Endodermal cell (in vitro differentiated cells): ENCODE measurements around the gene SCRN2. TPM values are rescaled to one million over a fixed set of nuclear protein-coding genes. Genes with fewer than 3 reads are reported as not detected.
A peak's percentile ranks its signal among the peaks of the same experiment; 100 is the strongest.

Experiments used
- DNase-seq: peaks from one replicate; pipeline ENCODE4 v3.0.0-alpha.2; 2017
- H3K27ac ChIP-seq: 2 replicates; pipeline ENCODE4 v1.5.1; 2013; ENCODE audit warnings: mild to moderate bottlenecking, low read depth, low read length, moderate library complexity
- H3K27me3 ChIP-seq: 2 replicates; pipeline ENCODE4 v1.6.1; 2013; ENCODE audit warnings: mild to moderate bottlenecking, low read length, moderate library complexity; ENCODE audit not compliant: insufficient read depth, control insufficient read depth, poor library complexity, severe bottlenecking
- H3K36me3 ChIP-seq: 2 replicates; pipeline ENCODE4 v1.7.0; 2013; ENCODE audit warnings: mild to moderate bottlenecking, low read length, moderate library complexity; ENCODE audit not compliant: control insufficient read depth, insufficient read depth
- H3K4me1 ChIP-seq: one replicate; pipeline ENCODE4 v1.7.0; 2013; ENCODE audit warnings: low read length; ENCODE audit not compliant: control insufficient read depth, insufficient read depth
- H3K4me3 ChIP-seq: 2 replicates; pipeline ENCODE4 v1.5.1; 2013; ENCODE audit warnings: mild to moderate bottlenecking, low read length, moderate library complexity
- H3K9ac ChIP-seq: 2 replicates; pipeline ENCODE4 v1.6.1; 2013; ENCODE audit warnings: mild to moderate bottlenecking, low read length, moderate library complexity; ENCODE audit not compliant: poor library complexity, severe bottlenecking; ENCODE audit errors: extremely low read depth
- H3K9me3 ChIP-seq: 2 replicates; pipeline ENCODE4 v1.6.1; 2013; ENCODE audit warnings: mild to moderate bottlenecking, low read length, moderate library complexity; ENCODE audit not compliant: control insufficient read depth
- H3K27ac Mint-ChIP-seq: 2 replicates; pipeline ENCODE4 v1.8.0; 2020; ENCODE audit warnings: mixed read lengths
- H3K27me3 Mint-ChIP-seq: 2 replicates; pipeline ENCODE4 v1.8.0; 2021; ENCODE audit warnings: mild to moderate bottlenecking, mixed read lengths; ENCODE audit not compliant: insufficient read depth
- H3K36me3 Mint-ChIP-seq: 2 replicates; pipeline ENCODE4 v1.8.0; 2020; ENCODE audit warnings: low read depth, mixed read lengths
- H3K4me1 Mint-ChIP-seq: 2 replicates; pipeline ENCODE4 v1.8.0; 2020; ENCODE audit warnings: mixed read lengths
- H3K4me3 Mint-ChIP-seq: 2 replicates; pipeline ENCODE4 v1.8.0; 2020; ENCODE audit warnings: mild to moderate bottlenecking, moderate library complexity, mixed read lengths
- H3K9me3 Mint-ChIP-seq: 2 replicates; pipeline ENCODE4 v1.8.0; 2020; ENCODE audit warnings: mild to moderate bottlenecking, mixed read lengths
- CTCF ChIP-seq: fragments of 200-600 bp; sonication (generic); conservative IDR thresholded peaks from 2 replicates; pipeline ENCODE4 v1.5.0; 2021; ENCODE audit warnings: antibody characterized with exemption, mild to moderate bottlenecking
- WGBS, 2 experiments: methylation state at CpG; one replicate each; pipeline versions ENCODE4 v1.1.5 to v1.1.7; 2013; ENCODE audit warnings: missing lambda C conversion rate in 2 of 2, mixed read lengths in 1 of 2; ENCODE audit not compliant: insufficient coverage in 1 of 2, insufficient read length in 1 of 2; 5-methylcytosine and 5-hydroxymethylcytosine counted together
- total RNA-seq, 2 donors: library from RNA; stranded (reverse); fragmentation: NEBNext Ultra II Directional in 1 of 2; extraction: Animal tissue kit (Norgen Biotek cat#: 25700) in 1 of 2; gene quantifications; 2 replicates in 1 of 2; 3 replicates in 1 of 2; pipeline ENCODE4 v1.2.1, GENCODE V29; 2021

Gene SCRN2
- total RNA-seq, 2 donors from 2014 or later, result 54.5 to 71.9 TPM

- Mint-ChIP-seq H3K36me3 (peaks cover 3% of the 10 kb centered on the region), H3K9me3 (no peaks in the 10 kb centered on the region), H3K4me3 (no peak overlapping the region), H3K27me3 (peaks cover 4% of the 10 kb centered on the region), H3K4me1 (peaks cover 13% of the 10 kb centered on the region), H3K27ac (no peak overlapping the region)
- Histone ChIP-seq H3K27me3 (no peaks in the 10 kb centered on the region), H3K36me3 (no peaks in the 10 kb centered on the region), H3K4me3 (no peak overlapping the region), H3K9me3 (no peaks in the 10 kb centered on the region), H3K9ac (no peak overlapping the region), H3K4me1 (peaks cover 9% of the 10 kb centered on the region), H3K27ac (no peak overlapping the region)
- no peak for DNase-seq
- TF ChIP-seq CTCF, result no peak
- 84% methylated on average over 6 of the region's 6 CpGs; no CpG with 5 or more reads in 1 of the 2 experiments for WGBS, 2 experiments
These were observed 4.5 kb downstream of the SCRN2 start for GRCh38 chr17:47836601-47837000.

- no peak overlapping the region for H3K4me3 ChIP-seq
- TF ChIP-seq CTCF, result no peak
- H3K9me3 Mint-ChIP-seq, result no peaks in the 10 kb centered on the region
- peaks cover 1% of the 10 kb centered on the region for H3K4me1 ChIP-seq
- no peaks in the 10 kb centered on the region for H3K36me3 ChIP-seq
- no peak overlapping the region for H3K4me3 Mint-ChIP-seq
- peaks cover 4% of the 10 kb centered on the region for H3K27me3 Mint-ChIP-seq
- H3K9ac ChIP-seq, result no peak overlapping the region
- H3K9me3 ChIP-seq, result no peaks in the 10 kb centered on the region
- no peaks in the 10 kb centered on the region for H3K27me3 ChIP-seq
- H3K4me1 Mint-ChIP-seq, result peaks cover 8% of the 10 kb centered on the region
- no peak for DNase-seq
- no peak overlapping the region for H3K27ac Mint-ChIP-seq
- 87% methylated on average over 4 of the region's 5 CpGs; no CpG with 5 or more reads in 1 of the 2 experiments for WGBS, 2 experiments
- H3K27ac ChIP-seq, result no peak overlapping the region
- H3K36me3 Mint-ChIP-seq, result peaks cover 3% of the 10 kb centered on the region
These were observed 6.3 kb downstream of the SCRN2 start for GRCh38 chr17:47834756-47835155.

- no peaks in the 10 kb centered on the region for H3K9me3 Mint-ChIP-seq
- H3K27ac ChIP-seq, result no peak overlapping the region
- H3K4me1 Mint-ChIP-seq, result peaks cover 8% of the 10 kb centered on the region
- no peaks in the 10 kb centered on the region for H3K9me3 ChIP-seq
- TF ChIP-seq CTCF, result no peak
- H3K4me3 Mint-ChIP-seq, result peak overlapping the region; percentile 81
- DNase-seq, result no peak
- H3K27me3 Mint-ChIP-seq, result peaks cover 4% of the 10 kb centered on the region
- peak overlapping the region; percentile 41 for H3K9ac ChIP-seq
- no peaks in the 10 kb centered on the region for H3K4me1 ChIP-seq
- H3K4me3 ChIP-seq, result peak overlapping the region; percentile 99
- peaks cover 14% of the 10 kb centered on the region for H3K36me3 ChIP-seq
- H3K27ac Mint-ChIP-seq, result no peak overlapping the region
- WGBS, 2 experiments, result 33 to 54% methylated on average over 2 to 6 of the region's 7 CpGs
- peaks cover 16% of the 10 kb centered on the region for H3K36me3 Mint-ChIP-seq
- no peaks in the 10 kb centered on the region for H3K27me3 ChIP-seq
These were observed 9.1 kb downstream of the SCRN2 start for GRCh38 chr17:47831934-47832327.
